ENCODE measurements around the gene MBD5.
A peak's percentile ranks its signal among the peaks of the same experiment; 100 is the strongest.

Gene MBD5

DNA sequence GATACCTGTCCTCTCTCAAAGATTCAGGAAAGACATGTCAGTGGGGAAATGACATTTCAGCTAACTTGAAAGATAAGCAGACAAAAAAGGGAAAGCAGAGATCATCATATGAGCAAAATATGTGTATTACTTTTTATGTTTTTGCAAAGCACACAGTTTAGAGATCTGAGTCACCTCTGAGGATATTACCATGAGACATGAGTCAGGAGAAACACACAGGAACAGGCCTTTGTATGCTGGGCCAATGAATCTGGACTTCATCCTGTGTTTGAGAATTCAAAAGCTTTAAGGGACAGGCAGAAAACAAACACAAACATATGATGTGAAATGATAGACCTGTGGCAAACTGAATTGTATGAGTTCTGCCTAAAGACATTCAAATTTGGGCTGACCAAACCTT lies 317.6 kb downstream of the MBD5 start:
- DNase-seq (ENCODE audit: low read depth), result peak; percentile 79

GRCh38 chr2:148342086-148342485 lies 321.2 kb downstream of the MBD5 start:
- TF ChIP-seq CTCF (IDR thresholded peaks at IDR 0.05; ENCODE audit: insufficient read depth, low read depth, low read length, missing control alignments), result no peak
- DNase-seq (ENCODE audit: low read depth), result no peak
- no peak overlapping the region for H3K4me3 ChIP-seq (ENCODE audit: low read length)

More for the DNA sequence above, 317.6 kb downstream of the MBD5 start:
- no peak overlapping the region for H3K4me3 ChIP-seq (ENCODE audit: low read length)
- TF ChIP-seq CTCF (IDR thresholded peaks at IDR 0.05; ENCODE audit: insufficient read depth, low read depth, low read length, missing control alignments), result no peak

DNA sequence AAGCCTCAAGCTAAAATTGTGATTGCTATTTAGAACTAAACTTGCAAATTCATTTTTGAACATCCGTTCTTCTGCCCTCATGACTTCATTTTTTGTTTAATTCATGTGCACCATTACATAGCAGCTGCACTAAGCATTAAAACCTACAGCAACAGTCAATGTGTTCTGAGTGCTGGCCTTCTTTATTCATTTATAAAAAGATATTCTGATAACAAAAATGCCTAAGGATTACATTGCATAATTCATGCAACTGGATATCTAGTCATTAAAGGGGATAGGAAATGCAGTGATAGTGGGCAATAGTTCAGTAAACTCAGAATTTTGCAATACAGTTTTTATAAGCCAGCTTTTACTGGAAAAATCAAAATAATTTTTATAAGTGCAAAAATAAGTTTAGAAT lies 329.3 kb downstream of the MBD5 start:
- H3K4me3 ChIP-seq (ENCODE audit: low read length), result no peak overlapping the region
- DNase-seq (ENCODE audit: low read depth), result no peak
- no peak for TF ChIP-seq CTCF (IDR thresholded peaks at IDR 0.05; ENCODE audit: insufficient read depth, low read depth, low read length, missing control alignments)

GRCh38 chr2:148351437-148352143 lies 330.7 kb downstream of the MBD5 start:
- no peak for DNase-seq (ENCODE audit: low read depth)
- TF ChIP-seq CTCF (IDR thresholded peaks at IDR 0.05; ENCODE audit: insufficient read depth, low read depth, low read length, missing control alignments), result no peak
- H3K4me3 ChIP-seq (ENCODE audit: low read length), result no peak overlapping the region

DNA sequence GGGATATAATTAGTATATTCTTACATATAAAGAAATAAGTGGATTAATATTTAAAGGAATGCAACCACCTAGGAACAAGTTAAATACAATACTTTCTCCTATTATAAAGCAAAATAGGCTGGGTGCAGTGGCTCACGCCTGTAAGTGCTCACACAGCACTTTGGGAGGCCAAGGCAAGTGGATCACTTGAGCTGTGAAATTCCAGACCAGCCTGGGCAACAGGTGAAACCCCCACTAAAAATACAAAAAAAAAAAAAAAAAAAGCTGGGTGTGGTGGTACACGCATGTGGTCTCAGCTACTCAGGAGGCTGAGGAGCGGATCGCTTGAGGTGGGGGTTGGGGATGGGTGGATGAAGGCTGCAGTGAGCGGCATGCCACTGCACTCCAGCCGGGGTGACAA lies 337.5 kb downstream of the MBD5 start:
- no peak for TF ChIP-seq CTCF (IDR thresholded peaks at IDR 0.05; ENCODE audit: insufficient read depth, low read depth, low read length, missing control alignments)
- no peak for DNase-seq (ENCODE audit: low read depth)
- no peak overlapping the region for H3K4me3 ChIP-seq (ENCODE audit: low read length)

DNA sequence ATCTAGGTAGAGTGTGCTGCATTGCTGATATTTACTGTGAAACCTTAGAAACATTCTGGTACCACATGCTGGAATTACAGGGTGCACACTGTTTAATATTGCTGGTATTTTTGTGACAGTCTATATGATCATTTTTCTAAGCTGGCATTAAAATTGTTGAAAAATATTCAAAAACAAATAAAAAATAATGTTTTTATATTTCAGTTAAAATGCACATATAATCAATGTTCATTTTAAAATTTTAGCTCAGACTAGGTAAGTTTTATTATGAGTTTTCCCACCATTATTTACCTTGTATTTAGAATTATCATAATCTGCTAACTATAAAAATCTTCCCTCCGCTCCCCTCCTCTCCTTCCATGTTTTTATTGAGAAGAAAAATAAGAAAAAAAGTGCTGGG lies 339.8 kb downstream of the MBD5 start:
- no peak for TF ChIP-seq CTCF (IDR thresholded peaks at IDR 0.05; ENCODE audit: insufficient read depth, low read depth, low read length, missing control alignments)
- no peak overlapping the region for H3K4me3 ChIP-seq (ENCODE audit: low read length)
- no peak for DNase-seq (ENCODE audit: low read depth)

DNA sequence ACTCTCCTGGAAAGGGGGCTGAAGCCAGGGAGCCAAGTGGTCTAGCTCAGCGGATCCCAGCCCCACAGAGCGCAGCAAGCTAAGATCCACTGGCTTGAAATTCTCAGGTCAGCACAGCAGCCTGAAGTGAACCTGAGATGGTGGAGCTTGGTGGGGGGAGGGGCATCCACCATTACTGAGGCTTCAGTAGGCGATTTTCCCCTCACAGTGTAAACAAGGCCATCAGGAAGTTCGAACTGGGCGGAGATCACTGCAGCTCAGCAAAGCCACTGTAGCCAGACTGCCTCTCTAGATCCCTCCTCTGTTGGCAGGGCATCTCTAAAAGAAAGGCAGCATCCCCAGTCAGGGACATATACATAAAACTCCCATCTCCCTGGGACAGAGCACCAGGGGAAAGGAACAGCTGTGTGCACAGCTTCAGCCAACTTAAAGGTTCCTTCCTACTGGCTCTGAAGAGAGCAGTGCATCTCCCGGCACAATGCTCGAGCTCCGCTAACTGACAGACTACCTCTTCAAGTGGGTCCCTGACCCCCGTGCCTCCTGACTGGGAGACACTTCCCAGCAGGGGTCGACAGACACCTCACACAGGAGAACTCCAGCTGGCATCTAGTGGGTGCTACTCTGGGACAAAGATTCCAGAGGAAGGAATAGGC lies 341.4 kb downstream of the MBD5 start:
- no peak for TF ChIP-seq CTCF (IDR thresholded peaks at IDR 0.05; ENCODE audit: insufficient read depth, low read depth, low read length, missing control alignments)
- DNase-seq (ENCODE audit: low read depth), result no peak
- no peak overlapping the region for H3K4me3 ChIP-seq (ENCODE audit: low read length)
